NB4 (cell line): ENCODE data around the gene TRAPPC6A.

ENCODE experiments used
- TF ChIP-seq, protein P1 (sequence below): IDR thresholded peaks from 2 replicates; pipeline ENCODE4 v1.6.1; 2011; ENCODE audit warnings: low read depth, low read length
- TF ChIP-seq, protein P2 (sequence below): IDR thresholded peaks from one replicate; pipeline ENCODE4 v1.5.1; 2012; ENCODE audit warnings: low read depth, low read length

DNA sequence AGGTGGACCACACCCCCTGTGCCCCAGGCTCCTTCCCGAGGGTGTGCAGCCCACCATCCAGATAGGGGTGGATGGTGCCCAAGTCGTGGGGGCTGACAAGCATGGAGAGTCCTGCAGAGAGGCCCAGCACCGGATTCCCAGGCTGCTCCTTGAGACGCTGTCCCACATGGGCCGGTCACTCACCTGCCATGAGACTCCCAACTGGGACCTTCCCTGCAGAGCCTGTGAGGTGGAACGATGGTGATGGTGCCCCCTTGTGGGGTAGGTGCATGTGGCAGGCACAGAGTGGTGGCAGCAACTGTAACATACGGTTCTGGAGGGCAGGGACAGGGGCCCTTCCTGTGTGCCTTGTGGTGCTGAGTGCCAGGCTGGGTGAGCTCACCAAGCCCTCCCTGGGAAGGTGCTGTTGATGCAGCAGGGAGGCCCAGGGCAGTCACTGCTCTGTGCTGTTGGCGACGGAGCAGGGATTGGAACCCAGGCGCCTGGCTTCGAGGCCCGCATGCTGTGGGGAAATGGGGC lies 52.0 kb downstream of the TRAPPC6A start:
- TF ChIP-seq, protein P1, sequence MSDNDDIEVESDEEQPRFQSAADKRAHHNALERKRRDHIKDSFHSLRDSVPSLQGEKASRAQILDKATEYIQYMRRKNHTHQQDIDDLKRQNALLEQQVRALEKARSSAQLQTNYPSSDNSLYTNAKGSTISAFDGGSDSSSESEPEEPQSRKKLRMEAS: peak; percentile 57; the same call in 1 of the 2 replicates
- TF ChIP-seq, protein P2, sequence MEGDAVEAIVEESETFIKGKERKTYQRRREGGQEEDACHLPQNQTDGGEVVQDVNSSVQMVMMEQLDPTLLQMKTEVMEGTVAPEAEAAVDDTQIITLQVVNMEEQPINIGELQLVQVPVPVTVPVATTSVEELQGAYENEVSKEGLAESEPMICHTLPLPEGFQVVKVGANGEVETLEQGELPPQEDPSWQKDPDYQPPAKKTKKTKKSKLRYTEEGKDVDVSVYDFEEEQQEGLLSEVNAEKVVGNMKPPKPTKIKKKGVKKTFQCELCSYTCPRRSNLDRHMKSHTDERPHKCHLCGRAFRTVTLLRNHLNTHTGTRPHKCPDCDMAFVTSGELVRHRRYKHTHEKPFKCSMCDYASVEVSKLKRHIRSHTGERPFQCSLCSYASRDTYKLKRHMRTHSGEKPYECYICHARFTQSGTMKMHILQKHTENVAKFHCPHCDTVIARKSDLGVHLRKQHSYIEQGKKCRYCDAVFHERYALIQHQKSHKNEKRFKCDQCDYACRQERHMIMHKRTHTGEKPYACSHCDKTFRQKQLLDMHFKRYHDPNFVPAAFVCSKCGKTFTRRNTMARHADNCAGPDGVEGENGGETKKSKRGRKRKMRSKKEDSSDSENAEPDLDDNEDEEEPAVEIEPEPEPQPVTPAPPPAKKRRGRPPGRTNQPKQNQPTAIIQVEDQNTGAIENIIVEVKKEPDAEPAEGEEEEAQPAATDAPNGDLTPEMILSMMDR: peak; percentile 69
